ENCODE results near the gene OPRM1.

OPRM1 gene

GRCh38 chr6:154243793-154244750 lies 205.0 kb downstream of the OPRM1 start:
- no peak for DNase-seq

- no peak for DNase-seq
Observed at GRCh38 chr6:154245506-154245905, 206.5 kb downstream of the OPRM1 start.

- no peak for DNase-seq
Observed at GRCh38 chr6:154246723-154247118, 207.7 kb downstream of the OPRM1 start.

- DNase-seq = peak in 2 of 3 donors; percentile 39 to 40
Observed at GRCh38 chr6:154247119-154247861, 208.2 kb downstream of the OPRM1 start.

GRCh38 chr6:154249499-154250298 lies 210.7 kb downstream of the OPRM1 start:
- DNase-seq = peak; percentile 47 to 63 (median 59)

GRCh38 chr6:154251116-154251515 lies 212.1 kb downstream of the OPRM1 start:
- DNase-seq = peak in 2 of 3 donors; percentile 44 to 52

GRCh38 chr6:154252678-154253077 lies 213.6 kb downstream of the OPRM1 start:
- DNase-seq = peak in 2 of 3 donors; percentile 32 to 44

- DNase-seq = peak; percentile 84 to 95 (median 94)
Observed at GRCh38 chr6:154257067-154257466, 218.0 kb downstream of the OPRM1 start.

GRCh38 chr6:154258064-154258757 lies 219.2 kb downstream of the OPRM1 start:
- peak; percentile 37 to 61 (median 59) for DNase-seq

GRCh38 chr6:154261688-154262397 lies 222.8 kb downstream of the OPRM1 start:
- peak in 2 of 3 donors; percentile 38 to 49 for DNase-seq

- DNase-seq = no peak
Observed at GRCh38 chr6:154266560-154267099, 227.6 kb downstream of the OPRM1 start.

- no peak for DNase-seq
Observed at GRCh38 chr6:154267508-154268106, 228.6 kb downstream of the OPRM1 start.

- peak; percentile 61 to 76 (median 63) for DNase-seq
Observed at GRCh38 chr6:154268486-154268885, 229.4 kb downstream of the OPRM1 start.

- no peak for DNase-seq
Observed at GRCh38 chr6:154274168-154274567, 235.1 kb downstream of the OPRM1 start.

- peak; percentile 63 to 83 (median 80) for DNase-seq
Observed at GRCh38 chr6:154276810-154277628, 238.0 kb downstream of the OPRM1 start.

GRCh38 chr6:154277629-154278017 lies 238.6 kb downstream of the OPRM1 start:
- DNase-seq = no peak

GRCh38 chr6:154280521-154280920 lies 241.5 kb downstream of the OPRM1 start:
- DNase-seq = no peak

GRCh38 chr6:154284313-154284853 lies 245.3 kb downstream of the OPRM1 start:
- DNase-seq = no peak

- no peak for DNase-seq
Observed at GRCh38 chr6:154285826-154286225, 246.8 kb downstream of the OPRM1 start.

All from suppressor macrophage treated with lipopolysaccharide for 1 hour (primary cell).